Neural crest cell (in vitro differentiated cells): ENCODE data around the gene EBI3. TPM values are rescaled to one million over a fixed set of nuclear protein-coding genes. Genes with fewer than 3 reads are reported as not detected.
A peak's percentile ranks its signal among the peaks of the same experiment; 100 is the strongest.

Experiments used
- DNase-seq: peaks from one replicate; pipeline ENCODE4 v3.0.0; 2021; ENCODE audit warnings: low read depth, mixed read lengths, low spot score
- H3K27ac Mint-ChIP-seq: one replicate; pipeline ENCODE4 v1.8.0; 2021; ENCODE audit warnings: mild to moderate bottlenecking, mixed read lengths; ENCODE audit not compliant: unreplicated experiment
- H3K27me3 Mint-ChIP-seq: 2 replicates; pipeline ENCODE4 v1.8.0; 2021; ENCODE audit warnings: low read depth, mild to moderate bottlenecking, mixed read lengths
- H3K36me3 Mint-ChIP-seq: 2 replicates; pipeline ENCODE4 v1.8.0; 2021; ENCODE audit warnings: low read depth, mild to moderate bottlenecking, mixed read lengths
- H3K4me1 Mint-ChIP-seq: 2 replicates; pipeline ENCODE4 v1.8.0; 2021; ENCODE audit warnings: mixed read lengths
- H3K4me3 Mint-ChIP-seq: one replicate; pipeline ENCODE4 v1.8.0; 2021; ENCODE audit warnings: mild to moderate bottlenecking, mixed read lengths
- H3K9me3 Mint-ChIP-seq: 2 replicates; pipeline ENCODE4 v1.8.0; 2021; ENCODE audit warnings: mixed read lengths
- CTCF ChIP-seq: fragments of 200-600 bp; sonication (generic); conservative IDR thresholded peaks from 2 replicates; pipeline ENCODE4 v1.5.0; 2021; ENCODE audit warnings: antibody characterized with exemption, mild to moderate bottlenecking
- long read RNA-seq: library from polyadenylated mRNA; unstranded; transcript quantifications from one replicate; pipeline ENCODE4 v2.0.0, GENCODE V29; 2020
- total RNA-seq: library from RNA; stranded (reverse); gene quantifications from 2 replicates; pipeline ENCODE4 v1.2.1, GENCODE V29; 2021

EBI3 gene
- not detected in 2 replicates for total RNA-seq
- long read RNA-seq = 0 reads

- no peaks in the 10 kb centered on the region for H3K36me3 Mint-ChIP-seq
- peaks cover 6% of the 10 kb centered on the region for H3K27me3 Mint-ChIP-seq
- H3K27ac Mint-ChIP-seq = no peak within 1 kb of the TSS
- no peak for TF ChIP-seq CTCF
- H3K9me3 Mint-ChIP-seq = no peaks in the 10 kb centered on the region
- peak; percentile 35 for DNase-seq
- peaks cover 4% of the 10 kb centered on the region for H3K4me1 Mint-ChIP-seq
- H3K4me3 Mint-ChIP-seq = no peak within 1 kb of the TSS
Observed at GRCh38 chr19:4229179-4229931, at the start of gene EBI3. EBI3 (plus strand) TSS chr19:4229523; CDS start chr19:4229551, 28 bp downstream.

GRCh38 chr19:4181053-4181508, 48.2 kb upstream of the EBI3 start:
- no peaks in the 10 kb centered on the region for H3K36me3 Mint-ChIP-seq
- TF ChIP-seq CTCF = no peak
- no peaks in the 10 kb centered on the region for H3K9me3 Mint-ChIP-seq
- peaks cover 18% of the 10 kb centered on the region for H3K27me3 Mint-ChIP-seq
- DNase-seq = no peak
- no peak overlapping the region for H3K27ac Mint-ChIP-seq
- H3K4me3 Mint-ChIP-seq = peak overlapping the region; percentile 72
- H3K4me1 Mint-ChIP-seq = peaks cover 17% of the 10 kb centered on the region

- no peaks in the 10 kb centered on the region for H3K36me3 Mint-ChIP-seq
- TF ChIP-seq CTCF = no peak
- H3K4me1 Mint-ChIP-seq = peaks cover 23% of the 10 kb centered on the region
- peak; percentile 94 for DNase-seq
- peak within 1 kb of the TSS; percentile 98 for H3K4me3 Mint-ChIP-seq
- no peaks in the 10 kb centered on the region for H3K9me3 Mint-ChIP-seq
- peak within 1 kb of the TSS; percentile 99 for H3K27ac Mint-ChIP-seq
- peaks cover 23% of the 10 kb centered on the region for H3K27me3 Mint-ChIP-seq
Observed at GRCh38 chr19:4182084-4182810, 47.1 kb upstream of the EBI3 start, which contains the start of the genes ANKRD24 and SIRT6. ANKRD24 (plus strand) TSS chr19:4182689; CDS start chr19:4186426, 3,737 bp downstream. SIRT6 (minus strand) TSS chr19:4182563; CDS start chr19:4182539, 24 bp downstream.

GRCh38 chr19:4183967-4184717, 45.2 kb upstream of the EBI3 start:
- Mint-ChIP-seq H3K27ac (peak overlapping the region; percentile 27), H3K27me3 (peaks cover 26% of the 10 kb centered on the region), H3K4me3 (peak overlapping the region; percentile 73), H3K36me3 (no peaks in the 10 kb centered on the region), H3K9me3 (no peaks in the 10 kb centered on the region), H3K4me1 (peaks cover 22% of the 10 kb centered on the region)
- DNase-seq = no peak
- no peak for TF ChIP-seq CTCF

GRCh38 chr19:4184718-4185352, 44.5 kb upstream of the EBI3 start:
- no peaks in the 10 kb centered on the region for H3K36me3 Mint-ChIP-seq
- H3K27ac Mint-ChIP-seq = no peak overlapping the region
- H3K4me3 Mint-ChIP-seq = peak overlapping the region; percentile 68
- H3K9me3 Mint-ChIP-seq = no peaks in the 10 kb centered on the region
- no peak for DNase-seq
- TF ChIP-seq CTCF = no peak
- peaks cover 29% of the 10 kb centered on the region for H3K27me3 Mint-ChIP-seq
- H3K4me1 Mint-ChIP-seq = peaks cover 18% of the 10 kb centered on the region
